ENCODE results near the gene BCKDHA.

DNA sequence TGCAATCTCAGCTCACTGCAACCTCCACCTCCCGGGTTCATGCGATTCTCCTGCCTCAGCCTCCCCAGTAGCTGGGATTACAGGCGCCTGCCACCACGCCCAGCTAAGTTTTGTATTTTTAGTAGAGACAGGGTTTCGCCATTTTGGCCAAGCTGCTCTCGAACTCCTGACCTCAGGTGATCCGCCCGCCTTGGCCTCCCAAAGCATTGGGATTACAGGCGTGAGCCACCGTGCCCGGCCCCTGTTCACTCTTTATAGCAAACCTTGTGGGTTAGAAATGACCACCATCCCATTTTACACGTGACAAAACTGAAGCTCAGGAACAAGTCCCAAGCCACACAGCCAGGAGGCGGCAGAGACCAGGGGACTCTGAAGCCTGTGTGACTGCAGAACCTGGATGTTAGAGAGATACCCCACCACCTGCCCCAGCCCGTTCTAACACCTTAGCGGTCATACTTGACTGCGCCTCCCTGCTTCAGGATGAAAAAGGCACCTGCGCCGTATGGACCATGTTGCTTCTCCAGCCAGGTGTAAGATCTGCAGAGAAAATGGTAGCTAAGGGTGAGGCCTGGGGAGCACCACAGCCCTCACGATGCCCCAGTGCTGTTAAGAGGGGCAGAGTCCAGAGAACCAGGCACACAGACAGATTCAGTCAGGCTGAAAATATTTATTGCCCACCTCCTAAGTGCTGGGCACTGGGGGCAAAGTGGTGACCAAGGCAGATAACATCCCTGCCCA is 38.5 kb downstream of the BCKDHA start:
- TF ChIP-seq EZH2 (IDR thresholded peaks at IDR 0.05; ENCODE audit: insufficient read depth, poor library complexity, severe bottlenecking) (no peak), EZH2phosphoT487 (IDR thresholded peaks at IDR 0.05; ENCODE audit: insufficient read depth, low read depth) (no peak)
